GM19025 (cell line): ENCODE data around the gene GPR84.

Experiments used
- ATAC-seq: cut with Tn5 transposase; IDR thresholded peaks from one replicate; pipeline ENCODE4 v1.9.1; 2021; ENCODE audit warnings: mild to moderate bottlenecking, low read depth, moderate library complexity; ENCODE audit not compliant: unreplicated experiment

GPR84 gene

GRCh38 chr12:54375259-54375579 is 10.9 kb upstream of the GPR84 start:
- no peak for ATAC-seq

GRCh38 chr12:54374562-54375258 is 10.4 kb upstream of the GPR84 start:
- ATAC-seq: no peak

- ATAC-seq: no peak
Measured at GRCh38 chr12:54373649-54374561, 9.6 kb upstream of the GPR84 start.

- no peak for ATAC-seq
Measured at GRCh38 chr12:54372113-54372806, 8.0 kb upstream of the GPR84 start.

- no peak for ATAC-seq
Measured at GRCh38 chr12:54371328-54372112, 7.2 kb upstream of the GPR84 start.

- ATAC-seq: no peak
Measured at GRCh38 chr12:54370171-54370730, 6.0 kb upstream of the GPR84 start.

GRCh38 chr12:54369597-54370131 is 5.4 kb upstream of the GPR84 start:
- ATAC-seq: no peak

GRCh38 chr12:54368709-54369596 is 4.7 kb upstream of the GPR84 start:
- ATAC-seq: peak; percentile 65

GRCh38 chr12:54368025-54368708 is 3.9 kb upstream of the GPR84 start:
- peak; percentile 19 for ATAC-seq

GRCh38 chr12:54363618-54364017 is 668 bp downstream of the GPR84 start:
- ATAC-seq: no peak

GRCh38 chr12:54363047-54363446 is 1.2 kb downstream of the GPR84 start:
- no peak for ATAC-seq

- no peak for ATAC-seq
Measured at GRCh38 chr12:54360717-54361456, 3.4 kb downstream of the GPR84 start.

GRCh38 chr12:54359762-54360351 is 4.4 kb downstream of the GPR84 start:
- ATAC-seq: no peak

- peak; percentile 98 for ATAC-seq
Measured at GRCh38 chr12:54358945-54359761, 5.1 kb downstream of the GPR84 start.

- no peak for ATAC-seq
Measured at GRCh38 chr12:54358191-54358944, 5.9 kb downstream of the GPR84 start.
